DOHH2 (cell line): Measurements from ENCODE around the gene TPST1.
"Not testable (repeated sequence)": the region's sequence is repeated elsewhere in the genome, so short reads cannot be mapped to it uniquely, and the experiment has no call there.

ENCODE experiments used
- H3F3A ChIP-seq: fragments of 200-600 bp; sonication (generic), shearing (Covaris generic); 2 replicates; pipeline ENCODE4 v1.6.0; 2016; ENCODE audit warnings: antibody characterized with exemption, mild to moderate bottlenecking; ENCODE audit not compliant: control insufficient read depth, insufficient read depth
- H3K27ac ChIP-seq: fragments of 200-600 bp; sonication (generic); 2 replicates; pipeline ENCODE4 v1.5.1; 2014; ENCODE audit warnings: low read depth, mild to moderate bottlenecking, low read length, moderate library complexity
- H3K27me3 ChIP-seq: fragments of 200-600 bp; sonication (generic); 2 replicates; pipeline ENCODE4 v1.6.1; 2014; ENCODE audit warnings: mild to moderate bottlenecking, low read length, mixed read lengths; ENCODE audit not compliant: control insufficient read depth
- H3K36me3 ChIP-seq: fragments of 200-600 bp; sonication (generic); 2 replicates; pipeline ENCODE4 v1.6.1; 2014; ENCODE audit warnings: mild to moderate bottlenecking, low read length, moderate library complexity, mixed read lengths; ENCODE audit not compliant: control insufficient read depth
- H3K4me1 ChIP-seq: fragments of 200-600 bp; sonication (generic); 2 replicates; pipeline ENCODE4 v1.6.1; 2014; ENCODE audit warnings: mild to moderate bottlenecking, low read length, mixed read lengths; ENCODE audit not compliant: control insufficient read depth
- H3K4me2 ChIP-seq: fragments of 200-600 bp; sonication (generic); 2 replicates; pipeline ENCODE4 v1.6.0; 2014; ENCODE audit warnings: mild to moderate bottlenecking, low read length, moderate library complexity
- H3K4me3 ChIP-seq: fragments of 200-600 bp; sonication (generic); 2 replicates; pipeline ENCODE4 v1.5.1; 2014; ENCODE audit warnings: mild to moderate bottlenecking, low read length, mixed read lengths
- H3K79me2 ChIP-seq: fragments of 200-600 bp; sonication (generic); 2 replicates; pipeline ENCODE4 v1.6.1; 2014; ENCODE audit warnings: mild to moderate bottlenecking, low read length, mixed read lengths; ENCODE audit not compliant: control insufficient read depth
- H3K9me2 ChIP-seq: fragments of 200-600 bp; sonication (generic); replicated peaks from 2 replicates; pipeline ENCODE4 v1.6.1; 2014; ENCODE audit warnings: mild to moderate bottlenecking, low read length, mixed read lengths; ENCODE audit not compliant: control insufficient read depth
- H3K9me3 ChIP-seq: fragments of 200-600 bp; sonication (generic); 2 replicates; pipeline ENCODE4 v1.6.1; 2014; ENCODE audit warnings: antibody characterized with exemption, low read length, mixed read lengths; ENCODE audit not compliant: control insufficient read depth, insufficient read depth
- H4K20me1 ChIP-seq: fragments of 200-600 bp; sonication (generic); 2 replicates; pipeline ENCODE4 v1.6.0; 2014; ENCODE audit warnings: low read depth, mild to moderate bottlenecking, antibody characterized with exemption, low read length, moderate library complexity; ENCODE audit not compliant: control insufficient read depth, insufficient read depth
- CTCF ChIP-seq: fragments of 200-600 bp; sonication (generic); IDR thresholded peaks from one replicate; pipeline ENCODE4 v1.5.1; 2014; ENCODE audit warnings: antibody characterized with exemption, mild to moderate bottlenecking, low read depth, low read length; ENCODE audit not compliant: poor library complexity, severe bottlenecking
- EZH2phosphoT487 ChIP-seq: fragments of 200-600 bp; sonication (generic); IDR thresholded peaks from 2 replicates; pipeline ENCODE4 v1.6.1; 2017; ENCODE audit warnings: borderline replicate concordance, mild to moderate bottlenecking, antibody characterized with exemption, low read length, moderate library complexity, mixed read lengths

The TPST1 gene

GRCh38 chr7:66204822-66205740, at the start of gene TPST1:
TSS of gene TPST1 (plus strand) at chr7:66205334. CDS start at chr7:66240426, 35,092 bp downstream.
- no peaks in the 10 kb centered on the region for H3K36me3 ChIP-seq
- H3K4me2 ChIP-seq = peak within 1 kb of the TSS; percentile 72
- H3F3A ChIP-seq = no peaks in the 10 kb centered on the region
- peak within 1 kb of the TSS; percentile 75 for H3K4me3 ChIP-seq
- H3K4me1 ChIP-seq = peaks cover 23% of the 10 kb centered on the region
- H4K20me1 ChIP-seq = no peaks in the 10 kb centered on the region
- no peaks in the 10 kb centered on the region for H3K9me2 ChIP-seq
- peaks cover 56% of the 10 kb centered on the region for H3K27me3 ChIP-seq
- no peaks in the 10 kb centered on the region for H3K79me2 ChIP-seq
- H3K9me3 ChIP-seq = no peaks in the 10 kb centered on the region
- H3K27ac ChIP-seq = no peak within 1 kb of the TSS
- TF ChIP-seq EZH2phosphoT487 (no peak), CTCF (peak; percentile 71)

- H3K36me3 ChIP-seq = peaks cover 66% of the 10 kb centered on the region
- H3K79me2 ChIP-seq, H3K9me2 ChIP-seq, H3K9me3 ChIP-seq, H3K4me1 ChIP-seq, H4K20me1 ChIP-seq, H3K27me3 ChIP-seq, H3K4me2 ChIP-seq, H3K27ac ChIP-seq, H3K4me3 ChIP-seq, H3F3A ChIP-seq: not testable (repeated sequence)
These were observed 49.1 kb upstream of the TPST1 start for GRCh38 chr7:66156035-66156434.

- H3K9me3 ChIP-seq = no peaks in the 10 kb centered on the region
- TF ChIP-seq CTCF (no peak), EZH2phosphoT487 (no peak)
- no peaks in the 10 kb centered on the region for H3K9me2 ChIP-seq
- H3K27me3 ChIP-seq = no peaks in the 10 kb centered on the region
- H3K4me2 ChIP-seq = no peak overlapping the region
- no peaks in the 10 kb centered on the region for H3K79me2 ChIP-seq
- no peak overlapping the region for H3K4me3 ChIP-seq
- H4K20me1 ChIP-seq = no peaks in the 10 kb centered on the region
- peaks cover 58% of the 10 kb centered on the region for H3K36me3 ChIP-seq
- H3F3A ChIP-seq = peaks cover 2% of the 10 kb centered on the region; the same call in 1 of the 2 replicates
- no peak overlapping the region for H3K27ac ChIP-seq
- H3K4me1 ChIP-seq = no peaks in the 10 kb centered on the region
These were observed 48.1 kb upstream of the TPST1 start for GRCh38 chr7:66157060-66157459.

- Histone ChIP-seq H3K36me3 (peaks cover 9% of the 10 kb centered on the region), H3F3A (peaks cover 2% of the 10 kb centered on the region; the same call in 1 of the 2 replicates), H3K4me1 (no peaks in the 10 kb centered on the region), H4K20me1 (0 out of 2 replicates have a peak, but pooled peaks cover 4% of the 10 kb centered on the region), H3K27ac (no peak overlapping the region), H3K9me3 (no peaks in the 10 kb centered on the region), H3K79me2 (no peaks in the 10 kb centered on the region), H3K4me3 (no peak overlapping the region), H3K4me2 (no peak overlapping the region), H3K9me2 (no peaks in the 10 kb centered on the region), H3K27me3 (no peaks in the 10 kb centered on the region)
- no peak for TF ChIP-seq EZH2phosphoT487
- no peak for TF ChIP-seq CTCF
These were observed 42.5 kb upstream of the TPST1 start for GRCh38 chr7:66162622-66163021.
